HEK293 (cell line): ENCODE data around the gene RABEPK.
A peak's percentile ranks its signal among the peaks of the same experiment; 100 is the strongest.

Experiments used
- CTCF ChIA-PET: fragments of 350-600 bp; formaldehyde crosslinking; extraction: SDS; loops from one replicate; lab custom pipeline; 2021; ENCODE audit warnings: antibody characterized with exemption; lab: Yijun Ruan, JAX
- POLR2A ChIA-PET: fragments of 300-600 bp; formaldehyde crosslinking; extraction: SDS; loops from one replicate; lab custom pipeline; 2020; ENCODE audit warnings: antibody characterized with exemption, inconsistent platforms; lab: Yijun Ruan, JAX
- H3K27ac ChIP-seq: fragments of 200-500 bp; sonication (Bioruptor generic); 2 replicates; pipeline ENCODE4 v1.5.1; 2014; ENCODE audit warnings: low read depth, low read length, control low read depth, inconsistent platforms; ENCODE audit errors: extremely low read depth
- H3K36me3 ChIP-seq, 2 experiments: fragments of 200-500 bp in 1 of 2; sonication (Bioruptor generic) in 1 of 2; 1 replicate in 1 of 2; 2 replicates in 1 of 2; pipeline ENCODE4 v1.5.1; 2014 to 2017; ENCODE audit warnings: inconsistent platforms in 2 of 2, low read length in 2 of 2; ENCODE audit not compliant: control insufficient read depth in 2 of 2, insufficient read depth in 1 of 2
- H3K4me1 ChIP-seq: fragments of 200-500 bp; sonication (Bioruptor generic); 2 replicates; pipeline ENCODE4 v1.5.1; 2014; ENCODE audit warnings: mild to moderate bottlenecking, low read length, inconsistent platforms; ENCODE audit not compliant: control insufficient read depth, insufficient read depth
- H3K4me3 ChIP-seq: 2 replicates; pipeline ENCODE4 v1.5.1; 2011; ENCODE audit warnings: low read depth, mild to moderate bottlenecking, control low read depth, low read length, moderate library complexity
- H3K9me3 ChIP-seq: fragments of 200-500 bp; sonication (Bioruptor generic); 2 replicates; pipeline ENCODE4 v1.5.1; 2014; ENCODE audit warnings: low read depth, low read length, inconsistent platforms; ENCODE audit not compliant: control insufficient read depth, insufficient read depth
- HOXC10 ChIP-seq: sonication (generic); formaldehyde crosslinking; IDR thresholded peaks from 2 replicates; pipeline ENCODE4 v1.8.1; 2023; ENCODE audit warnings: mild to moderate bottlenecking, missing genetic modification reagents
- MYNN ChIP-seq: fragments of 450-650 bp; formaldehyde crosslinking; IDR thresholded peaks from 2 replicates; pipeline ENCODE4 v1.5.1; 2016; ENCODE audit warnings: missing biosample characterization, missing genetic modification characterization, borderline replicate concordance
- OSR2 ChIP-seq: fragments of 450-650 bp; formaldehyde crosslinking; IDR thresholded peaks from 2 replicates; pipeline ENCODE4 v1.5.1; 2016; ENCODE audit warnings: missing biosample characterization, missing genetic modification characterization
- SCRT2 ChIP-seq: fragments of 450-650 bp; formaldehyde crosslinking; IDR thresholded peaks from 2 replicates; pipeline ENCODE4 v1.5.1; 2016; ENCODE audit warnings: missing biosample characterization, missing genetic modification characterization
- SETDB1 ChIP-seq: IDR thresholded peaks from one replicate; pipeline ENCODE4 v1.6.1; 2017; ENCODE audit warnings: mild to moderate bottlenecking, low read length, moderate library complexity, mixed read lengths; ENCODE audit not compliant: insufficient read length
- TRIM28 ChIP-seq: IDR thresholded peaks from 2 replicates; pipeline ENCODE4 v1.6.1; 2011; ENCODE audit warnings: low read length, control low read depth, borderline replicate concordance
- YY1 ChIP-seq: fragments of 450-650 bp; formaldehyde crosslinking; IDR thresholded peaks from 2 replicates; pipeline ENCODE4 v1.5.1; 2018; ENCODE audit warnings: missing biosample characterization, missing genetic modification characterization
- ZFP37 ChIP-seq: fragments of 450-650 bp; formaldehyde crosslinking; IDR thresholded peaks from 2 replicates; pipeline ENCODE4 v1.5.1; 2016; ENCODE audit warnings: missing biosample characterization, missing genetic modification characterization
- ZNF37A ChIP-seq: fragments of 450-650 bp; IDR thresholded peaks from 2 replicates; pipeline ENCODE4 v1.5.1; 2018; ENCODE audit warnings: missing biosample characterization, missing genetic modification characterization
- ZNF629 ChIP-seq: fragments of 450-650 bp; formaldehyde crosslinking; IDR thresholded peaks from 2 replicates; pipeline ENCODE4 v1.5.1; 2017; ENCODE audit warnings: missing biosample characterization, missing genetic modification characterization
- ZNF654 ChIP-seq: fragments of 450-650 bp; formaldehyde crosslinking; IDR thresholded peaks from 2 replicates; pipeline ENCODE4 v1.5.1; 2016; ENCODE audit warnings: low read depth, missing biosample characterization, missing genetic modification characterization
- ZNF785 ChIP-seq: fragments of 450-650 bp; formaldehyde crosslinking; IDR thresholded peaks from 2 replicates; pipeline ENCODE4 v1.5.1; 2016; ENCODE audit warnings: missing biosample characterization, missing genetic modification characterization
- ZSCAN16 ChIP-seq: fragments of 450-650 bp; formaldehyde crosslinking; IDR thresholded peaks from 2 replicates; pipeline ENCODE4 v1.5.1; 2016; ENCODE audit warnings: missing biosample characterization, missing genetic modification characterization
- TF ChIP-seq, protein P1 (sequence below): fragments of 450-650 bp; formaldehyde crosslinking; IDR thresholded peaks from 2 replicates; pipeline ENCODE4 v1.5.1; 2017; ENCODE audit warnings: missing biosample characterization, missing genetic modification characterization
- TF ChIP-seq, protein P2 (sequence below): fragments of 450-650 bp; formaldehyde crosslinking; IDR thresholded peaks from 2 replicates; pipeline ENCODE4 v1.5.1; 2016; ENCODE audit warnings: missing biosample characterization, missing genetic modification characterization
- TF ChIP-seq, protein P3 (sequence below): fragments of 450-650 bp; formaldehyde crosslinking; IDR thresholded peaks from 2 replicates; pipeline ENCODE4 v1.5.1; 2016; ENCODE audit warnings: missing biosample characterization, missing genetic modification characterization
- TF ChIP-seq, protein P4 (sequence below): fragments of 450-650 bp; formaldehyde crosslinking; IDR thresholded peaks from 2 replicates; pipeline ENCODE4 v1.5.1; 2016; ENCODE audit warnings: missing biosample characterization, missing genetic modification characterization

The RABEPK gene

DNA sequence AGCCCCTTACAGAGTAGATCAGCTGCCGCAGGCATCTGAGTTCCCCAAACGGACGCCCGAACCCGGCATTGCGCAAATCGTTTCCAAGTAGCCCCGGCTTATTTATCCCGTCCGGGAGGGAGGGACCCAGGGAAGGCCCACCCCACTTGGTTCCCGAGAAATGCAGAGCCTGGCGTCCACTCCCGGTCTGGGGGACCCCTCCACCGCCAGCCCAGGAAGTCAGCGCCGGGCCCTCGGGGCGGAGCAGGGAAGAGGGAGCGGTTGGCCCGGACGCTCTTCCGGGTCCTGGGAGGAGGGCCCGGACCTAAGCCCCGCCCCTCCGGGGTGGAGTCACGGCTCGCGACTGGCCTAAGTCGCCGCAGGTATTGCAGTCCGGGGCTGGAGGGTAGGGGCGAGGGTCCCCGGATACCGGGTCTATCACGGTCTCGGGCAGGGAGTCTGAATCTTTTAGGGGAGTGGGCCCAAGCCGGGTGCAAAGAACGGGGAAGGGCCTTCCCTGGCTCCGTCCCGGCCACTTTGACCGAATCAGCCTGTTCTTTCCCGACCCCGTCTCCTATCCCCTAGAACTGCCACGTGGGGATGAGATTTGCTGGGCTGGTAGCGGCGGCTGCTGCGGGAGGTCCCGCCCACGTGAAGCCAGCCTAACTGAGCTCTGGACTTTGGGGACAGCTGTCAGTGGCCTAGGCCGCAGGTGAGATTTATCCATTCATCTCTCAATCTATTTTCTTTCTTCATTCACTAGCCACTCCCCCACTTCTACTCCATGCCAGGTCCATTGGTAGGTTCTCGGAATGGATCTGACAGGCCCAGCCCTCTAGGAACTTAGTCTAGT is at the start of gene RABEPK (continued):
- TF ChIP-seq MYNN (tag by site-specific recombination) = no peak
- no peak for TF ChIP-seq ZNF785 (tag by site-specific recombination)
- TF ChIP-seq OSR2 (tag by site-specific recombination) = no peak
- TF ChIP-seq ZNF629 = 0 out of 2 replicates have a peak, but pooled peaks have one; percentile 45
- TF ChIP-seq TRIM28 = no peak
- TF ChIP-seq, protein P1, sequence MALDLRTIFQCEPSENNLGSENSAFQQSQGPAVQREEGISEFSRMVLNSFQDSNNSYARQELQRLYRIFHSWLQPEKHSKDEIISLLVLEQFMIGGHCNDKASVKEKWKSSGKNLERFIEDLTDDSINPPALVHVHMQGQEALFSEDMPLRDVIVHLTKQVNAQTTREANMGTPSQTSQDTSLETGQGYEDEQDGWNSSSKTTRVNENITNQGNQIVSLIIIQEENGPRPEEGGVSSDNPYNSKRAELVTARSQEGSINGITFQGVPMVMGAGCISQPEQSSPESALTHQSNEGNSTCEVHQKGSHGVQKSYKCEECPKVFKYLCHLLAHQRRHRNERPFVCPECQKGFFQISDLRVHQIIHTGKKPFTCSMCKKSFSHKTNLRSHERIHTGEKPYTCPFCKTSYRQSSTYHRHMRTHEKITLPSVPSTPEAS = no peak
- no peak for TF ChIP-seq ZFP37 (tag by site-specific recombination)
- TF ChIP-seq, protein P2, sequence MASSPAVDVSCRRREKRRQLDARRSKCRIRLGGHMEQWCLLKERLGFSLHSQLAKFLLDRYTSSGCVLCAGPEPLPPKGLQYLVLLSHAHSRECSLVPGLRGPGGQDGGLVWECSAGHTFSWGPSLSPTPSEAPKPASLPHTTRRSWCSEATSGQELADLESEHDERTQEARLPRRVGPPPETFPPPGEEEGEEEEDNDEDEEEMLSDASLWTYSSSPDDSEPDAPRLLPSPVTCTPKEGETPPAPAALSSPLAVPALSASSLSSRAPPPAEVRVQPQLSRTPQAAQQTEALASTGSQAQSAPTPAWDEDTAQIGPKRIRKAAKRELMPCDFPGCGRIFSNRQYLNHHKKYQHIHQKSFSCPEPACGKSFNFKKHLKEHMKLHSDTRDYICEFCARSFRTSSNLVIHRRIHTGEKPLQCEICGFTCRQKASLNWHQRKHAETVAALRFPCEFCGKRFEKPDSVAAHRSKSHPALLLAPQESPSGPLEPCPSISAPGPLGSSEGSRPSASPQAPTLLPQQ (tag by site-specific recombination) = peak; percentile 54; the same call in 1 of the 2 replicates
- no peak for TF ChIP-seq SETDB1
- TF ChIP-seq ZNF654 = no peak
- TF ChIP-seq HOXC10 (CRISPR knock-in tag) = no peak
- TF ChIP-seq, protein P3, sequence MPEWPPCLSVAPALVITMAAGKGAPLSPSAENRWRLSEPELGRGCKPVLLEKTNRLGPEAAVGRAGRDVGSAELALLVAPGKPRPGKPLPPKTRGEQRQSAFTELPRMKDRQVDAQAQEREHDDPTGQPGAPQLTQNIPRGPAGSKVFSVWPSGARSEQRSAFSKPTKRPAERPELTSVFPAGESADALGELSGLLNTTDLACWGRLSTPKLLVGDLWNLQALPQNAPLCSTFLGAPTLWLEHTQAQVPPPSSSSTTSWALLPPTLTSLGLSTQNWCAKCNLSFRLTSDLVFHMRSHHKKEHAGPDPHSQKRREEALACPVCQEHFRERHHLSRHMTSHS (tag by site-specific recombination) = no peak

DNA sequence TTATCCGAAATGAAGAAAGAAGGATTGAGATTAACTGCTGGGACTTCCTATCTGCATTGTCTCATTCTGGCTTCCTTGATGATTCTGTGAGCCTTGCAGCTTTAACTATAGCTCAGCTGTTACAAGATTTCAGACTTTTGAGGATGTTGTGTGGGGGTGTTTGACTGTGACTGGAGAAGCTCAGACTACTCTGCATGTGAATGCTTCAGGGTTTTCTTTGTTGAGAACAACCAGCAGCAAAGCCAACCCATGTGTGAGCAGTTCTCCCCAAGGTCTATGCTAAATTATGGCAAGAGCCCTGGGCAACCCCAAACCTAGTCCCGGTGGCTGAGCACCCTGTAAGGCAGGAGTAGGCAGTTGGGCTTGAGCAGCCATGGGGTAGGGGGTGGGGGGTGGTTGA is 48.6 kb upstream of the RABEPK start:
- TF ChIP-seq, protein P4, sequence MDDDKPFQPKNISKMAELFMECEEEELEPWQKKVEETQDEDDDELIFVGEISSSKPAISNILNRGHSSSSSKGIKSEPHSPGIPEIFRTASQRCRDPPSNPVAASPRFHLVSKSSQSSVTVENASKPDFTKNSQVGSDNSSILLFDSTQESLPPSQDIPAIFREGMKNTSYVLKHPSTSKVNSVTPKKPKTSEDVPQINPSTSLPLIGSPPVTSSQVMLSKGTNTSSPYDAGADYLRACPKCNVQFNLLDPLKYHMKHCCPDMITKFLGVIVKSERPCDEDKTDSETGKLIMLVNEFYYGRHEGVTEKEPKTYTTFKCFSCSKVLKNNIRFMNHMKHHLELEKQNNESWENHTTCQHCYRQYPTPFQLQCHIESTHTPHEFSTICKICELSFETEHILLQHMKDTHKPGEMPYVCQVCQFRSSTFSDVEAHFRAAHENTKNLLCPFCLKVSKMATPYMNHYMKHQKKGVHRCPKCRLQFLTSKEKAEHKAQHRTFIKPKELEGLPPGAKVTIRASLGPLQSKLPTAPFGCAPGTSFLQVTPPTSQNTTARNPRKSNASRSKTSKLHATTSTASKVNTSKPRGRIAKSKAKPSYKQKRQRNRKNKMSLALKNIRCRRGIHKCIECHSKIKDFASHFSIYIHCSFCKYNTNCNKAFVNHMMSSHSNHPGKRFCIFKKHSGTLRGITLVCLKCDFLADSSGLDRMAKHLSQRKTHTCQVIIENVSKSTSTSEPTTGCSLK = no peak
- TF ChIP-seq YY1 (tag by site-specific recombination) = no peak
- POLR2A ChIA-PET = interaction anchor here (1.5 kb wide), 1 partner anchor 89 kb away, joined by 4 read pairs; the partner anchor contains the start of gene HSPA5
- CTCF ChIA-PET = interaction anchor here (0.6 kb wide), 1 partner anchor 8 kb away, joined by 4 read pairs; no protein-coding TSS in a partner anchor
- Histone ChIP-seq H3K27ac (no peak overlapping the region), H3K9me3 (no peaks in the 10 kb centered on the region), H3K36me3 (peaks cover 0 to 62% of the 10 kb centered on the region in 2 experiments), H3K4me1 (no peaks in the 10 kb centered on the region), H3K4me3 (no peak overlapping the region)

DNA sequence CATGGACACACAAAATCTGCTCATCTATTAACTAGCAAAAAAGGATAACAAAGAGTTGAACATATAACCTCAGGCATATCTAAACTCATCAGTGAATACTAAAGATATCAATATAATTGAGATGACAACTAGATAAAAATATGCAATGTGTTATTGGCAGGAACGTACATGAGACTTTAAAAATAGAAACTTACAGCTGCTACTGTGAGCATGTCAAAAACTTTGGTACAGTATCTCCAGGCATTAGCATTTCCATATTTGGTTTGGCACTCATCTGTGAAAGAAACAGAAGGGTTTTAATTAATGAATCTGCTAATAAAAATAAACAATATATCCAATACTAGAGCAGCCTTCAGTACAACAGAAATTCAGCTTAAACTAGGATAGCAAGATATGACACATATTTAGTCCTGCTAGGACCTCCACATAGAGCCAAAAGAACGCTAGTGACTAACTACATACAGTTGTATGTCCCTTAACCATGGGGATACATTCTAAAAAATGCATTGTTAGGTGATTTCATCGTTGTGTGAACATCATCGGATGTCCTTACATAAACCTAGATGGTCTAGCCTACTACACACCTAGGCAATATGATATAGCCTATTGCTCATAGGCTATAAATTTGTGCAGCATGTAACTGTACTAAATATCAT is 46.5 kb upstream of the RABEPK start:
- TF ChIP-seq ZNF37A (no peak), ZSCAN16 (tag by site-specific recombination) (no peak), SCRT2 (tag by site-specific recombination) (no peak)
- no peaks in the 10 kb centered on the region for H3K4me1 ChIP-seq
- no peaks in the 10 kb centered on the region for H3K9me3 ChIP-seq
- H3K36me3 ChIP-seq = peaks cover 0 to 74% of the 10 kb centered on the region in 2 experiments
- CTCF ChIA-PET = interaction anchor here (0.7 to 1.5 kb wide), 5 partner anchors 10 to 129 kb away, joined by 3 to 5 read pairs (median 4); partner anchors contain the start of gene SCAI
- no peak overlapping the region for H3K27ac ChIP-seq
- no peak overlapping the region for H3K4me3 ChIP-seq
- POLR2A ChIA-PET = no interaction called here
